Gastroesophageal sphincter (tissue), 4 donors: ENCODE data around the gene NAA80. TPM values are rescaled to one million over a fixed set of nuclear protein-coding genes. Genes with fewer than 3 reads are reported as not detected.
A peak's percentile ranks its signal among the peaks of the same experiment; 100 is the strongest.

Experiments used
- ATAC-seq: fragments of 150-250 bp; one replicate; pipeline ENCODE4 v1.9.1; 2016; ENCODE audit warnings: mild to moderate bottlenecking, moderate library complexity
- H3K27ac ChIP-seq, 4 donors: fragments of 200-600 bp; sonication (generic) in 3 of 4; 1 replicate in 3 of 4; 2 replicates in 1 of 4; pipeline ENCODE4 v1.5.1; 2016 to 2019
- H3K27me3 ChIP-seq: fragments of 200-600 bp; sonication (generic); one replicate; pipeline ENCODE4 v1.5.1; 2019
- H3K36me3 ChIP-seq, 2 donors: fragments of 200-600 bp; sonication (generic); one replicate each; pipeline ENCODE4 v1.5.1; 2019; ENCODE audit warnings: control low read depth in 1 of 2
- H3K4me1 ChIP-seq, 3 donors: fragments of 200-600 bp; sonication (generic); 1 replicate in 2 of 3; 2 replicates in 1 of 3; pipeline ENCODE4 v1.5.1; 2016 to 2019; ENCODE audit warnings: control low read depth in 2 of 3
- H3K4me3 ChIP-seq, 2 donors: fragments of 200-600 bp; sonication (generic); one replicate each; pipeline ENCODE4 v1.5.1; 2019; ENCODE audit warnings: mild to moderate bottlenecking in 1 of 2, moderate library complexity in 1 of 2
- H3K9me3 ChIP-seq, 3 donors: fragments of 200-600 bp; sonication (generic); one replicate each; pipeline ENCODE4 v1.5.1; 2017 to 2019; ENCODE audit warnings: control low read depth in 2 of 3
- EP300 ChIP-seq: sonication (generic); formaldehyde crosslinking; IDR thresholded peaks from one replicate; pipeline ENCODE4 v1.6.1; 2017; ENCODE audit warnings: antibody characterized with exemption, mild to moderate bottlenecking
- POLR2A ChIP-seq, 2 donors: fragments of 450-650 bp; IDR thresholded peaks; one replicate each; pipeline ENCODE4 v1.6.1; 2017; ENCODE audit warnings: antibody characterized with exemption in 2 of 2, mild to moderate bottlenecking in 2 of 2, moderate library complexity in 1 of 2
- POLR2AphosphoS5 ChIP-seq: sonication (generic); formaldehyde crosslinking; IDR thresholded peaks from one replicate; pipeline ENCODE4 v1.6.1; 2017; ENCODE audit warnings: antibody characterized with exemption
- WGBS, 2 donors: methylation state at CpG; one replicate each; pipeline ENCODE4 v1.1.5; 2018; ENCODE audit warnings: low coverage in 1 of 2; 5-methylcytosine and 5-hydroxymethylcytosine counted together
- total RNA-seq, 4 donors: library from RNA; depleted of rRNA; stranded (reverse); fragments of >200 nt; gene quantifications; one replicate each; pipeline ENCODE4 v1.1.0, GENCODE V29; 2016
- TF ChIP-seq, protein P1 (sequence below), 4 experiments: fragments of 200-600 bp in 2 of 4; fragments of 450-650 bp in 2 of 4; sonication (generic) in 1 of 4; IDR thresholded peaks; one replicate each; pipeline ENCODE4 v1.5.1; 2017 to 2019; ENCODE audit warnings: antibody characterized with exemption in 4 of 4, mild to moderate bottlenecking in 2 of 4, moderate library complexity in 2 of 4

Gene NAA80
- total RNA-seq, 4 donors from 2014 or later, result 4.2 to 12.3 (median 7.9) TPM

DNA sequence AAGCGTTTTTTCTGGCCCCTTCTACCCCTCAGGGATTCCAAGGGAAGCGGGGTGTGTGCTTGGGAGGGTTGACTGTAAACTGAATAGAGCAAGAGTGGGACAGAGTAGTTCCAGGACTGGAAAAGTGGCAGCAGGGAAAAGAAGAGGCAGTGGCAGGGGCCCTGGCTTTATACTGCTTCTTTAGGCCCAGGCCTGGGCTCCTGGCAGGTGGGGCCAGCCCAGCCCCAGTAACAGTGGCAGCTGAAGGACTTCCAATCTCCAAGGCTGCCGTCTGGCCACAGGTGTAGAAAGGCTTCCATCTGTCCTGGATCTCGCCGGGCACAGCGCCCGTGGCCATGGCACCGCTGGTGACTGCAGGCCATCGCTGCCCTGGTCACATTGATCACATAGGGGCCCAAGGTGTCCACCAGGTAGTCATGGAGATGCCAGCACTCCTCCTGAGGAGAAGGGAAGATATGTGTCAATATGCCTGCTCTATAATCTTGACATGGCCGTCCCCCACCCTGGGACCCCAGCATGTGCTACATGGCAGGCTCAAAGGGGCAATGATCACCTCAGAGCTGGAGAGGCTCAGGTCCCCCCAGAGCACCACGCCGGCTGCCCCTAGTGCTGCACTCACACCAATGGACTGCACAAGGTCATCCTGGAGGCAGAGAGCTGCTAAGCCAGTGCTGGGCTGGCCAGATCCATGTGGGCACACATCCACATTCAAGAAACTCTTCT lies 6.0 kb downstream of the NAA80 start:
- WGBS, 2 donors, result 100% methylated on average over 1 of the region's 12 CpGs; no CpG with 5 or more reads in 1 of the 2 donors
- Histone ChIP-seq H3K27me3 (no peaks in the 10 kb centered on the region), H3K36me3 (peaks cover 0 to 36% of the 10 kb centered on the region in 2 donors), H3K9me3 (no peaks in the 10 kb centered on the region), H3K27ac (peak overlapping the region; percentile 69 to 93 (median 90)), H3K4me3 (peak overlapping the region in 1 of 2 donors; percentile 100), H3K4me1 (peaks cover 0 to 40% (median 16%) of the 10 kb centered on the region in 3 donors)
- TF ChIP-seq EP300 (no peak), POLR2AphosphoS5 (no peak), POLR2A (IDR thresholded peaks at IDR 0.05) (no peak)
- TF ChIP-seq, protein P1, sequence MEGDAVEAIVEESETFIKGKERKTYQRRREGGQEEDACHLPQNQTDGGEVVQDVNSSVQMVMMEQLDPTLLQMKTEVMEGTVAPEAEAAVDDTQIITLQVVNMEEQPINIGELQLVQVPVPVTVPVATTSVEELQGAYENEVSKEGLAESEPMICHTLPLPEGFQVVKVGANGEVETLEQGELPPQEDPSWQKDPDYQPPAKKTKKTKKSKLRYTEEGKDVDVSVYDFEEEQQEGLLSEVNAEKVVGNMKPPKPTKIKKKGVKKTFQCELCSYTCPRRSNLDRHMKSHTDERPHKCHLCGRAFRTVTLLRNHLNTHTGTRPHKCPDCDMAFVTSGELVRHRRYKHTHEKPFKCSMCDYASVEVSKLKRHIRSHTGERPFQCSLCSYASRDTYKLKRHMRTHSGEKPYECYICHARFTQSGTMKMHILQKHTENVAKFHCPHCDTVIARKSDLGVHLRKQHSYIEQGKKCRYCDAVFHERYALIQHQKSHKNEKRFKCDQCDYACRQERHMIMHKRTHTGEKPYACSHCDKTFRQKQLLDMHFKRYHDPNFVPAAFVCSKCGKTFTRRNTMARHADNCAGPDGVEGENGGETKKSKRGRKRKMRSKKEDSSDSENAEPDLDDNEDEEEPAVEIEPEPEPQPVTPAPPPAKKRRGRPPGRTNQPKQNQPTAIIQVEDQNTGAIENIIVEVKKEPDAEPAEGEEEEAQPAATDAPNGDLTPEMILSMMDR (IDR thresholded peaks at IDR 0.05), result no peak
- no peak for ATAC-seq

DNA sequence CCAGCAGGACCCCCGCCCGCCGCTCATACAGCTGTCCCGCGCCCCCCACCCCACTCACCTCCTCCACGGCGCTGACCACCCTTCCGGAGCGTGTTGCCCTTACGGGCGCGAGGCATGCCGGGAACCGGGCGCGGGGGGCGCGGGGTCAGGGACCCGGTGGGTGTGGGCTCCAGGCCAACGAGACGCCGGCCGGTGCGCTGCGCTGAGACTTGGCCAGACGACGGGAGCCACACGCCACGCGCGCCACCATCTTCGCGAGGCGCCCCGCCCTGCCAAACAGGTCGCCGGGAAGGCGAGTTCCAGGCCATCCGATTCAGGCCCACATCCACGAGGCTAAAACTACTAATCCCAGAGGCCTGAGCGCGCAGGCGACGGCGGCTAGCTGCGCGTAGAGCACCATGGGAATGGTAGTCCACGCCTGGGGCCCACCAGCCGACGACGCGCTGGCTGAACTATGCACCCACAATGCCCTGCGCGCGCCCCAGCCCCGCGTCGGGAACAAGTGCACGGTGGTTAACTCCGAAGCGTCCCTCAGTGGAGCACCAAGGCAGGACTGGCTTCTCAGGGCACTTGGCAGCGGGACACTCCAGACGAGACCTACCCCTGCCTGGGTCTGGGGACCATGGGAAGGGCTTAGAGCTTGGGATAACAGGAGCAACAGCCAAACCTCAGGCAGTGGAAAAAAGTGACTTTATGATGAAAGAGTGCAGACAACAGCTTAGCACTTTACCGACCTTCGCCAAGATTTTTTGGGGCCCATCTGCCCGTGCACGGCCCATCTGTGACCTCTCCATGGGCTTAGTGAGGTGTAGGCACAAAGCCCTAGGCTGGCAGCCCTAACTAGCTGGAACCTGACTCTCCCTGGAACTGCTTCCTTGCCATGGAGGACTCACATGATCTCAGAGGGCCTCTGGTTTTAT lies 6.8 kb downstream of the NAA80 start, which contains the start of gene IFRD2:
IFRD2 (minus strand) TSS at position 271 of the 920 bp plus-strand sequence; CDS start at position 116, 155 bp downstream.
- Histone ChIP-seq H3K27me3 (no peaks in the 10 kb centered on the region), H3K27ac (peak within 1 kb of the TSS; percentile 69 to 93 (median 90)), H3K4me3 (peak within 1 kb of the TSS; percentile 97 to 100), H3K36me3 (peaks cover 0 to 43% of the 10 kb centered on the region in 2 donors), H3K9me3 (no peaks in the 10 kb centered on the region), H3K4me1 (peaks cover 0 to 32% (median 14%) of the 10 kb centered on the region in 3 donors)
- no CpG with 5 or more reads among the region's 67 CpGs for WGBS, 2 donors
- ATAC-seq, result peak; percentile 98
- peak; percentile 40 to 70 for TF ChIP-seq POLR2A (IDR thresholded peaks at IDR 0.05)
- TF ChIP-seq, protein P1 (IDR thresholded peaks at IDR 0.05), result no peak
- TF ChIP-seq EP300, result no peak
- peak; percentile 88 for TF ChIP-seq POLR2AphosphoS5

DNA sequence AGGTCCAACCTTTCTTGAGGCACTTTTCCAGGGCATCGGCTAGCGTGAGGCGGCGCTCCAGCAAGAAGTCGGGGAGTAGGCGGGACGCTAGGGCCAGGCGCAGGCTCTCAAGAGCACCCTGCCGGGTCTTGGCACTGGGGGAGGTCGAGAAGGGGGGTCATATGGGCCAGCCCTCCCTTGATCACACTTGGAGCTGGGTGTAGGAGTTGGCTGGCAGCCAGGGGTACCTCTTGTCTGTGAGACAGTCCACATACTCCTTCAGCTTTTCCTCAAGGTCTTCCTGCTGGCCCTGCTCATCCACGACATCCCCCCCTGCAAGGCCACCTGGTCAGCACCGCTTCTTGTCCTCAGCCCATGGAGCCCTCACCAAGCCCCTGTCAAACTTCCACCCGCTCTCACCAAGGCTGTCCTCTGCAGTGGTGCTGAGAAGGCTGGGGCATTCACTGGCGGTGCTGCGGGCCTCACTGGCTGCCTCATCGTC lies 9.0 kb downstream of the NAA80 start:
- TF ChIP-seq POLR2AphosphoS5 (no peak), POLR2A (IDR thresholded peaks at IDR 0.05) (no peak), EP300 (no peak)
- TF ChIP-seq, protein P1 (IDR thresholded peaks at IDR 0.05), result no peak
- Histone ChIP-seq H3K27me3 (no peaks in the 10 kb centered on the region), H3K27ac (no peak overlapping the region), H3K4me3 (no peak overlapping the region), H3K36me3 (peaks cover 0 to 46% of the 10 kb centered on the region in 2 donors), H3K9me3 (no peaks in the 10 kb centered on the region), H3K4me1 (peaks cover 0 to 28% (median 14%) of the 10 kb centered on the region in 3 donors)
- 92% methylated on average over 2 of the region's 16 CpGs; no CpG with 5 or more reads in 1 of the 2 donors for WGBS, 2 donors
- ATAC-seq, result no peak

DNA sequence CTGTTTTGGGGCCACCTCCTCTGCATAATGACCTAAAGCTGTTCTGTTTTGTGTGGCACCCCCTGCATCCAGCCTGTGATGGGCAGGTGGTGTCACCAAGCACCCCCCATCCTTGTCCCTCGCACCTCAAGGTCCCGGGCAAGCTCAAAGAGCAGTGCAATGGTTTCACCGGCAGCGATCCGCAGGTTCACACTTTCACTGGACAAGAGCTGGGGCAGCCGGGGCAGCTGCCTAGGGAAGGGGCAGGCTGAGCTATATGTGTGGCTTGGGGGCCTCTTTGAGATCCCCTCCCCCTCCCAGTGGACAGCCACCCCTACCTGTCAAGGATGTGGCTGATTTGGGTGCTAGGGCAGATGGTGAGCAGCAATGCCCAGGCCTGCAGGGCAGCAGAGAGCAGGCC lies 10.1 kb downstream of the NAA80 start:
- H3K4me3 ChIP-seq, result no peak overlapping the region
- no peaks in the 10 kb centered on the region for H3K9me3 ChIP-seq
- ATAC-seq, result no peak
- TF ChIP-seq, protein P1 (IDR thresholded peaks at IDR 0.05), result no peak
- TF ChIP-seq EP300 (no peak), POLR2A (IDR thresholded peaks at IDR 0.05) (no peak), POLR2AphosphoS5 (no peak)
- H3K27me3 ChIP-seq, result no peaks in the 10 kb centered on the region
- H3K4me1 ChIP-seq, result peaks cover 0 to 28% (median 14%) of the 10 kb centered on the region in 3 donors
- WGBS, 2 donors, result no CpG with 5 or more reads among the region's 6 CpGs
- no peak overlapping the region for H3K27ac ChIP-seq
- peaks cover 0 to 46% of the 10 kb centered on the region in 2 donors for H3K36me3 ChIP-seq
